IPS-20b (cell line): Measurements from ENCODE around the gene PPT2.
A peak's percentile ranks its signal among the peaks of the same experiment; 100 is the strongest.

ENCODE experiments used
- H3K27ac ChIP-seq: one replicate; pipeline ENCODE4 v1.5.1; 2013; ENCODE audit warnings: low read length
- H3K27me3 ChIP-seq: 2 replicates; pipeline ENCODE4 v1.6.1; 2013; ENCODE audit warnings: mild to moderate bottlenecking, low read length, inconsistent platforms; ENCODE audit not compliant: insufficient read depth
- H3K36me3 ChIP-seq: 2 replicates; pipeline ENCODE4 v1.6.1; 2013; ENCODE audit warnings: low read depth, mild to moderate bottlenecking, inconsistent platforms, low read length, moderate library complexity; ENCODE audit not compliant: insufficient read depth
- H3K4me1 ChIP-seq: 2 replicates; pipeline ENCODE4 v1.6.1; 2013; ENCODE audit warnings: mild to moderate bottlenecking, control low read depth, inconsistent platforms, low read length, moderate library complexity; ENCODE audit not compliant: insufficient read depth
- H3K4me3 ChIP-seq: 2 replicates; pipeline ENCODE4 v1.5.1; 2013; ENCODE audit warnings: mild to moderate bottlenecking, low read length, inconsistent platforms
- H3K9ac ChIP-seq: 2 replicates; pipeline ENCODE4 v1.6.1; 2013; ENCODE audit warnings: low read depth, mild to moderate bottlenecking, inconsistent platforms, low read length, moderate library complexity
- H3K9me3 ChIP-seq: 2 replicates; pipeline ENCODE4 v1.6.1; 2013; ENCODE audit warnings: mild to moderate bottlenecking, low read depth, low read length, inconsistent platforms; ENCODE audit not compliant: insufficient read depth

PPT2 gene

DNA sequence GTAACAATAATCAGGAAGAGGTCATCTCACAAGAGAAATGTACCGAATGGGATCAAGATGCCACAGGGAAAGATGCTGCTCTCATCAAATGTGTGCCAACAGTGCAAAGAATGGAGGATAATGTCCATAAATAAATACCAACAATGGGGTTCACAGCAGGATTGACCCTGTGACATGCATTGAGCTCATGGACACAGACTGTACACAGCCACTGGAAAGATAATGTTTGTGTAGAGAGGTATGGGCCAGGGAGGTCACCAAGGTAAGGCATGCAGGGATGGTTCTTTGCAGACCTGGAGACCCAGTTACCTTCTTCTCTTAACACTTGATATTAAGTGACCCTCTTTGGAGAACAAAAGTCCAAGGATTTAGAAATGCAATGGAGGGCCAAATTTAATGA is 20.5 kb downstream of the PPT2 start:
- H3K4me1 ChIP-seq, result peaks cover 13% of the 10 kb centered on the region
- H3K27ac ChIP-seq, result no peak overlapping the region
- peaks cover 39% of the 10 kb centered on the region for H3K36me3 ChIP-seq
- no peaks in the 10 kb centered on the region for H3K9me3 ChIP-seq
- peak overlapping the region; percentile 88 for H3K4me3 ChIP-seq
- H3K9ac ChIP-seq, result no peak overlapping the region
- H3K27me3 ChIP-seq, result no peaks in the 10 kb centered on the region

- Histone ChIP-seq H3K4me3 (peak overlapping the region; percentile 88), H3K9ac (peak overlapping the region; percentile 85), H3K27ac (no peak overlapping the region)
Measured at GRCh38 chr6:32175322-32175710, 21.4 kb downstream of the PPT2 start.

DNA sequence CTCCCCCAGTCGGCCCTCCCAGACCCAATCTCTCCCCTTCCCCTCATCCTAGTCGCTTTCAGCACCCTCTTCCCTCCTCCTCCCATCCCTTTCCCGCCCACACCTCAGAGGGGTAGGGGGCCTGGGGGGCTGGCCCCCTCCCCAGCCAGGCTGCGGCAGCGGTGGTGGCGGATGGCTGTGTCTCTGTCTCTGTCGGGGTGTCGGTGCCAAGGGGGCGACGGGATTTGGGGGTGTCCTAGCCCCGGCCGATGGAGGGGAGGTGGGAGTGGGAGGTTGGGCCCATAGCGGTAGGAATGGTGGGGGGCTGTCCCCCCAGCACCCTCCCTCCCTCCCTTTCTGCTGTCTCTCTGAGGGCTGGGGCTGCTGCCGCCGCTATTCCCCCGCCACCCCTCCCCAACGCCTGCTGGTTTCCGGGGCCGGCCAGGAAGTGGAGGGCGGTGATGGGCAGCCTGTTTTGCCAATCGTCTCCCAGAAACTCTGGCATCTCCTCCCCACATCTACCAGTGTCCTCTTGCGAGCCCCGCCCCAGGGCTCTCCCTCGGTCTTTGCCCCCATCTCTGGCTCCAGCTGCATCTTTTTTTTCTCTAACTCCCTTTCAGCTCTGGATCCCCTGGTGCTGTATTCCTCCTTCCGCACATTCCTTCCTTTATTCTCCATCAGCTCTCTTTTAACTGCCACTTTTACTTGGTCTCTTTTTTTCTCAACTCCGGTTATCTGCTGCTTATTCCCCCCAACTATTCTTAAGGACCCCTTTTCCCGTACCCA is 22.0 kb downstream of the PPT2 start, which contains the start of gene AGPAT1:
Gene AGPAT1 (minus strand): TSS at position 374 of the 765 bp plus-strand sequence. CDS start 4,588 bp downstream, outside the sequence.
- peak within 1 kb of the TSS; percentile 93 for H3K9ac ChIP-seq
- peaks cover 38% of the 10 kb centered on the region for H3K36me3 ChIP-seq
- peaks cover 13% of the 10 kb centered on the region for H3K4me1 ChIP-seq
- H3K4me3 ChIP-seq, result peak within 1 kb of the TSS; percentile 88
- H3K9me3 ChIP-seq, result no peaks in the 10 kb centered on the region
- H3K27ac ChIP-seq, result peak within 1 kb of the TSS; percentile 98
- H3K27me3 ChIP-seq, result no peaks in the 10 kb centered on the region

More at GRCh38 chr6:32175322-32175710, 21.4 kb downstream of the PPT2 start:
- no peaks in the 10 kb centered on the region for H3K9me3 ChIP-seq
- H3K36me3 ChIP-seq, result peaks cover 38% of the 10 kb centered on the region
- peaks cover 13% of the 10 kb centered on the region for H3K4me1 ChIP-seq
- no peaks in the 10 kb centered on the region for H3K27me3 ChIP-seq

DNA sequence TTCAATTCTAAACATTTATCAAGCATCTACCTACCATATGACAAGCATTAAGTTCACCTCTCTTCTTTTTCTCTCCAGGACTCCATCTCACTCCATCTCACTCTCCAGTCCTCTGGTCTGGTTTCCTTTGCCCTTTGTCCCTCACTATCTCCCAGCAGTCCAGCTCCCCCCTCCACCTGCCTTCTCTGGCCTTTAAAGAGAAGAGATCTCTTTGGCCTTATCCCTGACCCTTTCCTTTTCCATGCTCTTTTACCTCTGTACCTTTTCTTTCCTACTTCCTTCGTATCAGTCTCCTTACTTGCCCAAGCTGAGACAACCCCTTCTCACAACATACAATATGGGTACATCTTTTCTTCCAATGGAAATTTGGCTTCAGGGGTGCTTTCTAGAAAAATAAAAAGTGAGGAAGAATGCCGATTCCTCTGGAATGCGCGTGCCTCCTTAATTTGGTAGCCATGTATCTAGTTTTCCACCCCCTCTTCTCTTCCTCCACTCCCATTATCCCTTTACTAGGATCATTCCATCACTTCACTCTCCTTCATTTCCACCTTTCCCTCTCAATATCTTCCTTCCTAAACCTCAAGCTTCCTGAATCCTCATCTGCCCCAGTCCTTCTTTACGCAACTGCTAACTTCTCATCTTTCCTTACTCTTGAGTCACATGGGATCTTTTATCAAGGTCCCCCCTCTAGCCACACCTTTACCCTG is 22.7 kb downstream of the PPT2 start:
- H3K9ac ChIP-seq, result peak overlapping the region; percentile 93
- H3K9me3 ChIP-seq, result no peaks in the 10 kb centered on the region
- H3K36me3 ChIP-seq, result peaks cover 38% of the 10 kb centered on the region
- H3K4me1 ChIP-seq, result peaks cover 13% of the 10 kb centered on the region
- H3K27ac ChIP-seq, result peak overlapping the region; percentile 98
- H3K4me3 ChIP-seq, result peak overlapping the region; percentile 88
- no peaks in the 10 kb centered on the region for H3K27me3 ChIP-seq

- peak overlapping the region; percentile 93 for H3K9ac ChIP-seq
- H3K27me3 ChIP-seq, result no peaks in the 10 kb centered on the region
- H3K4me3 ChIP-seq, result peak overlapping the region; percentile 88
- H3K27ac ChIP-seq, result peak overlapping the region; percentile 98
- peaks cover 38% of the 10 kb centered on the region for H3K36me3 ChIP-seq
- H3K4me1 ChIP-seq, result peaks cover 13% of the 10 kb centered on the region
- no peaks in the 10 kb centered on the region for H3K9me3 ChIP-seq
Measured at GRCh38 chr6:32177183-32177787, 23.3 kb downstream of the PPT2 start.

- peak within 1 kb of the TSS; percentile 88 for H3K4me3 ChIP-seq
- H3K27me3 ChIP-seq, result no peaks in the 10 kb centered on the region
- H3K9ac ChIP-seq, result peak within 1 kb of the TSS; percentile 93
- H3K9me3 ChIP-seq, result no peaks in the 10 kb centered on the region
- peaks cover 45% of the 10 kb centered on the region for H3K36me3 ChIP-seq
- H3K27ac ChIP-seq, result peak within 1 kb of the TSS; percentile 98
- H3K4me1 ChIP-seq, result peaks cover 13% of the 10 kb centered on the region
Measured at GRCh38 chr6:32177788-32178546, 24.0 kb downstream of the PPT2 start, which contains the start of gene RNF5. RNF5 (plus strand) TSS chr6:32178405; CDS start chr6:32178512, 107 bp downstream.

GRCh38 chr6:32178547-32179440 is 24.9 kb downstream of the PPT2 start:
- no peak overlapping the region for H3K27ac ChIP-seq
- H3K4me1 ChIP-seq, result peaks cover 13% of the 10 kb centered on the region
- peak overlapping the region; percentile 93 for H3K9ac ChIP-seq
- H3K9me3 ChIP-seq, result no peaks in the 10 kb centered on the region
- H3K27me3 ChIP-seq, result no peaks in the 10 kb centered on the region
- peaks cover 53% of the 10 kb centered on the region for H3K36me3 ChIP-seq
- peak overlapping the region; percentile 88 for H3K4me3 ChIP-seq

DNA sequence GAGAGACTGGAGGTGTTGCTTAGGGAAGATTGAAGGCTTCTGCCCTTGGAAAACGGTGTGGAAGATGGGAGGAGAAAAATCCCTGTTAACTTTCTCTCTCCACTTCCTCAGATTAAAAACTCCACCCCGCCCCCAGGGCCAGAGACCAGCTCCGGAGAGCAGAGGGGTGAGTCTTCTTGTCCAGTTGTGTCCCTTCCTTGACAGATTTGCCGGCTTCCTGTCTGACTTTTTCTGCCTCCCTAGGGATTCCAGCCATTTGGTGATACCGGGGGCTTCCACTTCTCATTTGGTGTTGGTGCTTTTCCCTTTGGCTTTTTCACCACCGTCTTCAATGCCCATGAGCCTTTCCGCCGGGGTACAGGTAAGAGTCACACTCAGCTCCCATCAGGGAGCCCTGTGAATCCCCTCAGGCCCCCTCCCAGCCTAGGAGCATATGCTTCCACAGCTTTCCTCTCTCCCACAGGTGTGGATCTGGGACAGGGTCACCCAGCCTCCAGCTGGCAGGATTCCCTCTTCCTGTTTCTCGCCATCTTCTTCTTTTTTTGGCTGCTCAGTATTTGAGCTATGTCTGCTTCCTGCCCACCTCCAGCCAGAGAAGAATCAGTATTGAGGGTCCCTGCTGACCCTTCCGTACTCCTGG is 25.9 kb downstream of the PPT2 start:
- H3K9ac ChIP-seq, result no peak overlapping the region
- H3K36me3 ChIP-seq, result peaks cover 45% of the 10 kb centered on the region
- H3K9me3 ChIP-seq, result no peaks in the 10 kb centered on the region
- no peaks in the 10 kb centered on the region for H3K27me3 ChIP-seq
- H3K4me1 ChIP-seq, result peaks cover 10% of the 10 kb centered on the region
- H3K27ac ChIP-seq, result no peak overlapping the region
- no peak overlapping the region for H3K4me3 ChIP-seq

DNA sequence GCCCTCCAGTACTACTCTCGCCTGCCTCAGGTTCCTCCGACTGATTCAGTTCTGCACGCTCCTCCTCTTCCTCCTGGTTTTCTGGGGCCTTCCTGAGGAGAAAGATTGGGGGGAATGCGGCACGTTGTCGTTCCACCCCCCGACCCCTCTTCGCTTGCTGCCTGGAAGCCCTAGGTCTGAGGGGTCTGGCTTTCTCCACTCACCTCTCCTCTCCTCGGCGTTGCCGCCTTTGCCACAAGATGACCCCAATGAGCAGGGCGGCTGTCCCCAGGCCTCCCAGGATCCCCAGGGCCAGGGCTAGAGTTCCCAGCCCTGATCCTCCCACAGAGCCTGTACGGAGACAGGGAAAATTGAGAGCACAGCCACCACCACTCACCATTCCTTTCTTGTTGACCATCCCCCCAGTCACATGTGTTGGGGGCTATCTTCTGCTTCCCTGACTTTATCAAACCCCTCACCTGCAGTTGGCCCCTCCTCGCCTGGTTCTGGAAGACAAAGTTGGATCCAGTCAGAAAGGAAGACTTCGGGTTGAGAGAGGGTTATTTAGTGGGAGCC is 27.3 kb downstream of the PPT2 start:
- Histone ChIP-seq H3K4me1 (peaks cover 6% of the 10 kb centered on the region; the same call in 1 of the 2 replicates), H3K27ac (no peak overlapping the region), H3K9ac (no peak overlapping the region), H3K27me3 (no peaks in the 10 kb centered on the region), H3K9me3 (no peaks in the 10 kb centered on the region), H3K36me3 (peaks cover 41% of the 10 kb centered on the region), H3K4me3 (no peak overlapping the region)

DNA sequence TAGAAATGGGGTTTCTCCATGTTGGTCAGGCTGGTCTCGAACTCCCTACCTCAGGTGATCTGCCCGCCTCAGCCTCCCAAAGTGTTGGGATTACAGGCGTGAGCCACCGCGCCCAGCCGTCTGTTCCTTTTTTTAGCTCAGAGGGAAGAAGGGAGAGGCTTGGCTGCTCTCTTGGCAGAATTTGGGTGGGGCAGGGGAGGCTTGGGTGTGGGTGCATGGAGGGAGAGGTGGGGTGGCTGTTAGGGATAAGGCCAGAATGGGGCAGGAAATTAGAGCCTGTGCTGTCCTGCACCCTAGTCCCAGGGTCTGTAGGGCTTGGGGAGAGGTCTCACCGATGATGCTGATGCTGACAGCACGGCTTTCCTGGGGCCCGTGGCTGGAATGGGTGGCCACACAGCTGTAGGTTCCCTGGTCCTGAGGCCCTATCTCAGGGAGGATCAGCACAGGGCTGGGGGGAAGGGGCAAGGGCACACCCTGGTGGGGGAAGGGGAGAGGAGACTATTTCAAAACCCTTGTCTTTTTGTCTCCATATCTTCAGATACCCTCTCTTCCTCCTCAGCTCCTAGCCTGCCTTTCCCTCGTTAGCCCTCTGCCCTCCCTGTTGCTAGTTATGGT is 28.1 kb downstream of the PPT2 start:
- H3K36me3 ChIP-seq, result peaks cover 49% of the 10 kb centered on the region
- no peaks in the 10 kb centered on the region for H3K4me1 ChIP-seq
- H3K27ac ChIP-seq, result no peak overlapping the region
- no peak overlapping the region for H3K9ac ChIP-seq
- no peaks in the 10 kb centered on the region for H3K27me3 ChIP-seq
- H3K4me3 ChIP-seq, result no peak overlapping the region
- H3K9me3 ChIP-seq, result no peaks in the 10 kb centered on the region
